HG02870 (cell line): ENCODE measurements around the gene C4orf50.

Source experiments
- ATAC-seq: cut with Tn5 transposase; IDR thresholded peaks from one replicate; pipeline ENCODE4 v1.9.1; 2021; ENCODE audit warnings: mild to moderate bottlenecking, moderate library complexity; ENCODE audit not compliant: unreplicated experiment

Gene C4orf50

DNA sequence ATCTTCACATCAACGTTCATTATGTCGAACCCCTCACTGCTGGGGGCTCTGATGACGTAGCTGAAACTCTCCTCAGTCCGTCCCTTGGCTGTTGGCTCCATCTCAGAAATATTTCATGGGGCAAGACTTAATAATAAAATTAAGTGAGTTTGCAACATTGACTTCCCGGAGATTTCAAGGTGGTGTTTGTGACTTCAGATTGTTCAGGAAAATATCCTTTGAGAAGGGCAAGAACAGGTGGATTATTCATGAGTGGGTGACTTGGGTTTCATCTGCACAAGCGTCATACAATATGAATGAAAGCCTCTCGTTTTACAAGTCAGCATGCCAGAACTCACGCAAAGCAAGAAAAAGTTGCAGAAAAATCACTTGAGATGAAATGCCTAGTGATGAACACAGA is at the start of gene C4orf50:
TSS of gene C4orf50 (minus strand) at position 101 of the 400 bp plus-strand sequence.
- ATAC-seq: no peak

GRCh38 chr4:6065934-6066590 is 47.8 kb upstream of the C4orf50 start:
- ATAC-seq: no peak

DNA sequence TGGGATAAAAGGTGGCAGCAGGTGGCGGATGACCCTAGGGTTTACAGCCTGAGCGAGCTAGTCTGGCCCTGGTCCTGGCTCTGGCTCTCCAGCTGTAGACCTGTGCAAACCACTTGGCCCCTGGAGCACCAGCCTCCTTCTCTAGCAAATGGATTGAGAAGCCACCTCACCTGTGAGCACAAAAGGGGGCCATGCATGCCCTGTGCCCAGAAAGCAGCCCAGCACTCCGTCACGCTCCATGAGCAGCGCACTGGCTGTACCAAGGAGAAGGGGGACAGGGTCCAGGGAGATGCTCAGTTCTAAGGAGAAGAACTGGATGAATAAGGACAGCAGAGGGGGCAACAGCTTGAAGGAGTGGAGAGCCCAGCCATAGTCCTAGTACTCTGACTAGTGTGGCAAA is 46.9 kb upstream of the C4orf50 start:
- ATAC-seq: no peak

GRCh38 chr4:6064383-6064782 is 46.2 kb upstream of the C4orf50 start:
- ATAC-seq: no peak

DNA sequence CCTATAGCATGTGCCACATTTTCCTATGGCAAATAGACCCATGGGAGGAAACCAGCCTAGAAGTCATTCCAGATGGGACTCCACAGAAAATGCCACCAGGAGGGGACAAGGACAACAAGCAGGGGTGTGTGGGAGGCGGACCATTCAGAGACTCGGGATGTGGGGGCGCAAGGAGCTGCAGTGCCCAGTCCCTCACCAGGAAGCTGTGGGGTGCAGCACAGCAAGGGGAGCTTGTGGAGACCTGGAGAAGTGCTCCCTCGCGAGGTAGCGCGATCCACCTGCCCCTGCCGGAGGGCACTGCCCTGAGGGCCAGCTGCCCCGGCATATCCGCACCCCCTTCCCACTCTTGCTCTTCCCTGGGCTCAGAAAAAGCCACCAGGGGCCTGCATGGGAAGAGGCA is 45.5 kb upstream of the C4orf50 start:
- no peak for ATAC-seq

DNA sequence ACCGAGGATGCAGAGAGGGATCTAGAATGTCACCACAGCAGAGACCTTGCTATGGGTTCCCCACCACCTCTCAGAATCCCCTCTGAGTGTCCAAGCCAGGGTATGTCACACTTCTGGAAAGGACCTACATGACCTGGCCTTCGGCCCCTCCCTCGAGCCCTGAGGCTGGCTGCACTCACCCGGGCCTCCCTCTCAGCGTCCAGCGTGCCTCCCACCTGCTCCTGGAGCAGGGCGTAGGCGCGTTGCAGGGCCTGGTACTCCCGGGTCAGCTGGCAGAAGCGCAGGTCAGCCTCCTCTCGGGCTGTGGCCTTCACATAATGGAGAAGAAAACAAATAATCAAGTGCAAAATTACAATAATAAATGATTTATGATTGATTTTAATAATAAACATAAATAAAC is 43.9 kb upstream of the C4orf50 start:
- ATAC-seq: no peak

GRCh38 chr4:6059375-6059805 is 41.2 kb upstream of the C4orf50 start:
- no peak for ATAC-seq

DNA sequence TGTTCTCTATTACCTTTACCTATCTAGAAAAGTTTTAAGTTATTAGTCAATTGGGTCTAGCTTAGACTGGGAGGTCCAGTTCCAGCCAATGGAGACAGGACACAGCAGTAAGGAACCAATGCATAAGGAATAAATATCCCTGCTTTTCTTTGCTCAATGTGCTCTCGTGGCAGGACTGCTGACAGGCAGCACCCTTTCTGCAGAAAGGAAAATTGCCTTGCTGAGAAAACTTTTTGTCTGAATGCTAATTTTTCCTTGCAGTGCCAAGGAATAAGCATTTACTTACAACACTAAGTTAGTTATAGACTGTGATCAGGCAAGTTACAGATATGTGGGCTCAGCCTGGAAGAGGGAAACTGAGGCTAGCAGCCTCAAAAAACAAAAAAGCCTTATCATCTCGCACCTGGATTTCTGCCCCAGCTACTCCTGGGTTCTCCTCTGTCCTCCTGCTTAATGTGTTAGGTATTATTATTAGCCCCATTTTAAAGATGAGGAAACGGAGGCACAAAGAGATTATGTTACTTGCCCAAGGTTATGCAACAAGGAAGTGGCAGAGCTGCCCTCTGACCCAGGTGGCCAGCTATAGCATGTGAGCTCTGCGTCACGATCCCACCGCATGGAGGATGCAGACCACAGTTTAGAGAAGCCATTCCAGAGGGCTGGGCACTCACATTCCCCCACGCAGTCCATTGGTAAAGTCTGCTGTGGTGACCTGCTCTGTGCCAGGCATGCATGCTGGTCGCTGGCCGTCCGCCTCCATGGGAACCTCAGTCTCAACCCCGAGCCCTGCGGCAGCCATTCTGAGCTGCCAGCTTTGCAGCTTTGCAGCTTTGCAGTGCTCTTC is 40.5 kb upstream of the C4orf50 start:
- ATAC-seq: no peak

GRCh38 chr4:6056976-6057766 is 38.9 kb upstream of the C4orf50 start:
- no peak for ATAC-seq

DNA sequence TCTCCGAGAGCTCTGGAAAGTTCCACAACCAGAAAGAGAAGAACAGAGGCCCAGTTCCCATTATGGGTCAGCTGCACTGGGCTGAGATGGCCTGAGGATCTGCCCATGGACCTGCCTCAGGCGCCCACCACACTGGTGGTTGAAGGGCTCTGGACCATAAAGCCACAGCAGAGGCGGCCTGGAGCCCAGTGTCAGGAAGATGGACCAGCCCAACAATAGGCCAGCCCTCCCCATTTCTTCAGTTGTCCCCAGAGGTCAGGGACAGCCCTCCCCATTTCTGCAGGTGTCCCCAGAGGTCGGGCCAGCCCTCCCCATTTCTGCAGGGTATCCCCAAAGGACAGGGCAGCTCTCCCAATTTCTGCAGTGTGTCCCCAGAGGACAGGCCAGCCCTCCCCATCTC is 37.2 kb upstream of the C4orf50 start:
- no peak for ATAC-seq

GRCh38 chr4:6055030-6055429 is 36.8 kb upstream of the C4orf50 start:
- no peak for ATAC-seq

- ATAC-seq: no peak
These were observed 36.1 kb upstream of the C4orf50 start for GRCh38 chr4:6054162-6054922.

GRCh38 chr4:6052679-6053078 is 34.4 kb upstream of the C4orf50 start:
- ATAC-seq: no peak

- ATAC-seq: no peak
These were observed 32.3 kb upstream of the C4orf50 start for GRCh38 chr4:6050551-6050950.

DNA sequence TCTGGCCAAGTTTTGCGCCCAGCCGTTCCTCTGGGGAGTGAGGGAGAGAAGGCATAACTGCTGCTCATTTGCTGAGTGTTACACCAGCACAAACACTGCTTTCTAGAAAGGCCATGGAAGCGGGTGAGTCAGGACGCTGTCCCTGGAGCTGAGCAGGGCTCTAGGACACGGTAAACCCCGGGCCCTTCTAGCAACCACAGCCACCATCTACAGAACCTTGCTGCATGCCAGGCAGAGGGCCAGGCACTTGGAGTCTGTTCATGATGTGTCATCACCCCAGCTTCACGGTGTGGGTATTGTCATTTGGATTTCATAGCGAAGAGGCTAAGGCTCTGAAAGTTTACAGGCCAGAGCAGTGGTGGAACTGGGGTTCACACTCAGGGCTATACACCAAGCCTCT is 31.8 kb upstream of the C4orf50 start:
- ATAC-seq: no peak

- ATAC-seq: no peak
These were observed 31.0 kb upstream of the C4orf50 start for GRCh38 chr4:6049278-6049677.

DNA sequence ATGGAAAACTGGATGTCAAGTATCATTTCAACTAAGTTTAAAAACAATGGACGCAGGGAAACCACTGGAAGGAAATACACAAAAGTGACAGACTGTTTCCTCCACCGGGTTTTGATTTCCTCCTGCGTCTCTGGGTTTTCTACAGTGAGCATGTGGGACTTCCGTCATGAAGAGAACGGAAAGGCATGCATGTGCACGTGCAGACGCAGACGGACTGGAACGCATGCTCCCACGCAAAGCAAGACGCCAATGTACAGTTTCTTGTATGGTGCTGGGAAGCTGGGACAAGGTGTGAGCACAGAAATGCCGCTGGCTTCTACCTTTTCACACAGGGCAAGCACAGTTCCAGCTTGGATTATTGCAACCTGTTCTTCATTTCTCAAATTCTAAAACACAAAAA is 30.3 kb upstream of the C4orf50 start:
- ATAC-seq: no peak

GRCh38 chr4:6047130-6047673 is 29.0 kb upstream of the C4orf50 start:
- no peak for ATAC-seq

- ATAC-seq: no peak
These were observed 28.4 kb upstream of the C4orf50 start for GRCh38 chr4:6046526-6047129.

DNA sequence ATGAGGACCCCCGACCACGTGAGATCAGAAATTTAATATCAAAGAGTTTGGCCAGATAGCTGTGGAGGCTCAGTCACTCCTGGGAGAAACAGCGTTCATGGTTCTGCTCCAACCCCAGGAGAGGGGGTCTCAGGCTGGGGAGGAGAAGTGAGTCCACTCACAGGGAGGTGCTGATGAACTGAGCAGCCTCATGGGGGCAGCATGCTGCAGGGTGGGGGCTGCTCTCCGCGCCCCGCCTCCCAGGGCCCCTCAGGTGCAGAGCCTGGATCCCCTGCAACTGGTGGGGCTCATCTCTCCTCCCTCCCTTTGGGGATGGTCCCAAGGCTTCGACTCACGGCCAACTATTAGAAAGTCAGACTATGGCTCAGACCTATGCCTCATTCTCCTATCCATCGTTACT is 26.6 kb upstream of the C4orf50 start:
- no peak for ATAC-seq
